HG02981 (cell line): Measurements from ENCODE around the gene NYAP1.
"Not testable (repeated sequence)": the region's sequence is repeated elsewhere in the genome, so short reads cannot be mapped to it uniquely, and the experiment has no call there.

Experiments used
- ATAC-seq: cut with Tn5 transposase; IDR thresholded peaks from one replicate; pipeline ENCODE4 v1.9.1; 2021; ENCODE audit warnings: mild to moderate bottlenecking, moderate library complexity; ENCODE audit not compliant: unreplicated experiment

Gene NYAP1

GRCh38 chr7:100509231-100509630 is 25.5 kb downstream of the NYAP1 start:
- ATAC-seq, result no peak

- ATAC-seq, result no peak
Observed at GRCh38 chr7:100510437-100511239, 26.9 kb downstream of the NYAP1 start.

GRCh38 chr7:100513212-100513810 is 29.6 kb downstream of the NYAP1 start:
- no peak for ATAC-seq

GRCh38 chr7:100515072-100515532 is 31.4 kb downstream of the NYAP1 start:
- ATAC-seq, result no peak

- no peak for ATAC-seq
Observed at GRCh38 chr7:100516135-100516812, 32.5 kb downstream of the NYAP1 start.

- no peak for ATAC-seq
Observed at GRCh38 chr7:100517305-100517704, 33.6 kb downstream of the NYAP1 start.

- no peak for ATAC-seq
Observed at GRCh38 chr7:100519580-100519979, 35.9 kb downstream of the NYAP1 start.

- no peak for ATAC-seq
Observed at GRCh38 chr7:100520138-100520537, 36.4 kb downstream of the NYAP1 start.

- ATAC-seq, result no peak
Observed at GRCh38 chr7:100521076-100521475, 37.3 kb downstream of the NYAP1 start.

GRCh38 chr7:100521909-100522593 is 38.3 kb downstream of the NYAP1 start:
- not testable (repeated sequence) for ATAC-seq

- ATAC-seq, result not testable (repeated sequence)
Observed at GRCh38 chr7:100523192-100523591, 39.5 kb downstream of the NYAP1 start.

GRCh38 chr7:100528108-100528866 is 44.6 kb downstream of the NYAP1 start:
- ATAC-seq, result not testable (repeated sequence)

GRCh38 chr7:100532165-100533022 is 48.7 kb downstream of the NYAP1 start:
- ATAC-seq, result no peak

GRCh38 chr7:100535982-100536381 is 52.3 kb downstream of the NYAP1 start:
- not testable (repeated sequence) for ATAC-seq

GRCh38 chr7:100536695-100537094 is 53.0 kb downstream of the NYAP1 start:
- not testable (repeated sequence) for ATAC-seq

GRCh38 chr7:100538348-100538653 is 54.6 kb downstream of the NYAP1 start:
- no peak for ATAC-seq

- ATAC-seq, result peak; percentile 93
Observed at GRCh38 chr7:100538654-100539435, 55.1 kb downstream of the NYAP1 start, which contains the start of gene AGFG2. Gene AGFG2 (plus strand): TSS chr7:100539203. CDS start chr7:100539347, 144 bp downstream.

GRCh38 chr7:100539436-100540006 is 55.8 kb downstream of the NYAP1 start:
- no peak for ATAC-seq
